ENCODE measurements around the gene SEMA3E. TPM values are rescaled to one million over a fixed set of nuclear protein-coding genes. Genes with fewer than 3 reads are reported as not detected.
"Not testable (repeated sequence)": the region's sequence is repeated elsewhere in the genome, so short reads cannot be mapped to it uniquely, and the experiment has no call there.

SEMA3E gene
- total and polyA plus RNA-seq, 2 experiments from 2014 or later = 0.32 to 0.35 TPM

GRCh38 chr7:83681200-83681778 lies 32.4 kb upstream of the SEMA3E start:
- H3K27me3 ChIP-seq (replicated peaks; ENCODE audit: insufficient read depth) = peaks cover 24% of the 10 kb centered on the region; the same call in 1 of the 2 replicates
- in situ Hi-C loops (cut with MboI) = no loop called here
- no peak overlapping the region for H2AFZ ChIP-seq
- H3K9me3 ChIP-seq (ENCODE audit: low read depth) = no peaks in the 10 kb centered on the region
- H3K79me2 ChIP-seq (ENCODE audit: insufficient read depth) = no peaks in the 10 kb centered on the region
- no peak overlapping the region for H3K4me2 ChIP-seq (ENCODE audit: unreplicated experiment)
- WGBS, 2 experiments (ENCODE audit: low coverage in 1 of 2, low lambda C conversion rate in 2 of 2, missing lambda C conversion rate in 2 of 2) = 50 to 60% methylated on average over 4 of the region's 4 CpGs
- H3K36me3 ChIP-seq (ENCODE audit: low read depth) = no peaks in the 10 kb centered on the region
- H3K27ac ChIP-seq = no peak overlapping the region
- no peak overlapping the region for H3K4me3 ChIP-seq
- H3K4me1 ChIP-seq (ENCODE audit: insufficient read depth) = peaks cover 14% of the 10 kb centered on the region; the same call in 1 of the 2 replicates
- no peaks in the 10 kb centered on the region for H4K20me1 ChIP-seq (ENCODE audit: insufficient read depth)
- no peak for DNase-seq
- no peaks in the 10 kb centered on the region for H3K9me2 ChIP-seq (ENCODE audit: insufficient read depth)
- H3F3A ChIP-seq (ENCODE audit: insufficient read depth) = 0 out of 2 replicates have a peak, but pooled peaks cover 10% of the 10 kb centered on the region
- no peak overlapping the region for H3K9ac ChIP-seq
- TF ChIP-seq EZH2 (IDR thresholded peaks at IDR 0.05; ENCODE audit: insufficient read depth, poor library complexity, severe bottlenecking) (no peak), EZH2phosphoT487 (IDR thresholded peaks at IDR 0.05; ENCODE audit: insufficient read depth, low read depth) (no peak)

GRCh38 chr7:83677180-83677866 lies 28.4 kb upstream of the SEMA3E start:
- 47 to 50% methylated on average over 4 of the region's 4 CpGs for WGBS, 2 experiments (ENCODE audit: low coverage in 1 of 2, low lambda C conversion rate in 2 of 2, missing lambda C conversion rate in 2 of 2)
- no peaks in the 10 kb centered on the region for H3K9me3 ChIP-seq (ENCODE audit: low read depth)
- H3K27ac ChIP-seq = no peak overlapping the region
- TF ChIP-seq EZH2phosphoT487 (IDR thresholded peaks at IDR 0.05; ENCODE audit: insufficient read depth, low read depth) (no peak), EZH2 (IDR thresholded peaks at IDR 0.05; ENCODE audit: insufficient read depth, poor library complexity, severe bottlenecking) (no peak)
- no peak overlapping the region for H3K9ac ChIP-seq
- H3K9me2 ChIP-seq (ENCODE audit: insufficient read depth) = no peaks in the 10 kb centered on the region
- no peaks in the 10 kb centered on the region for H3K36me3 ChIP-seq (ENCODE audit: low read depth)
- peaks cover 18% of the 10 kb centered on the region; the same call in 1 of the 2 replicates for H3K27me3 ChIP-seq (replicated peaks; ENCODE audit: insufficient read depth)
- peaks cover 14% of the 10 kb centered on the region; the same call in 1 of the 2 replicates for H3K4me1 ChIP-seq (ENCODE audit: insufficient read depth)
- in situ Hi-C loops (cut with MboI) = no loop called here
- H4K20me1 ChIP-seq (ENCODE audit: insufficient read depth) = no peaks in the 10 kb centered on the region
- H3K4me3 ChIP-seq = no peak overlapping the region
- H3K4me2 ChIP-seq (ENCODE audit: unreplicated experiment) = no peak overlapping the region
- peak; percentile 94 for DNase-seq
- no peak overlapping the region for H2AFZ ChIP-seq
- H3F3A ChIP-seq (ENCODE audit: insufficient read depth) = 0 out of 2 replicates have a peak, but pooled peaks cover 10% of the 10 kb centered on the region
- H3K79me2 ChIP-seq (ENCODE audit: insufficient read depth) = no peaks in the 10 kb centered on the region

GRCh38 chr7:83673291-83673690 lies 24.4 kb upstream of the SEMA3E start:
- H3K4me1 ChIP-seq (ENCODE audit: insufficient read depth) = peaks cover 14% of the 10 kb centered on the region; the same call in 1 of the 2 replicates
- in situ Hi-C loops (cut with MboI); H3K27ac ChIP-seq; H3K27me3 ChIP-seq (replicated peaks; ENCODE audit: insufficient read depth); H3F3A ChIP-seq (ENCODE audit: insufficient read depth); DNase-seq; H2AFZ ChIP-seq; H3K36me3 ChIP-seq (ENCODE audit: low read depth); H4K20me1 ChIP-seq (ENCODE audit: insufficient read depth); H3K79me2 ChIP-seq (ENCODE audit: insufficient read depth); H3K4me2 ChIP-seq (ENCODE audit: unreplicated experiment); H3K9ac ChIP-seq; H3K9me3 ChIP-seq (ENCODE audit: low read depth); H3K9me2 ChIP-seq (ENCODE audit: insufficient read depth); H3K4me3 ChIP-seq: not testable (repeated sequence)
- WGBS, 2 experiments (ENCODE audit: low coverage in 1 of 2, low lambda C conversion rate in 2 of 2, missing lambda C conversion rate in 2 of 2) = 89 to 94% methylated on average over 22 to 26 of the region's 28 CpGs

- no peak overlapping the region for H3K27ac ChIP-seq
- in situ Hi-C loops (cut with MboI) = no loop called here
- no peaks in the 10 kb centered on the region for H3K79me2 ChIP-seq (ENCODE audit: insufficient read depth)
- 0 out of 2 replicates have a peak, but pooled peaks cover 5% of the 10 kb centered on the region for H3K4me1 ChIP-seq (ENCODE audit: insufficient read depth)
- no peaks in the 10 kb centered on the region for H3K36me3 ChIP-seq (ENCODE audit: low read depth)
- H3K9me2 ChIP-seq (ENCODE audit: insufficient read depth) = no peaks in the 10 kb centered on the region
- no peak overlapping the region for H2AFZ ChIP-seq
- 89% methylated on average over 2 of the region's 2 CpGs for WGBS, 2 experiments (ENCODE audit: low coverage in 1 of 2, low lambda C conversion rate in 2 of 2, missing lambda C conversion rate in 2 of 2)
- DNase-seq = no peak
- no peak overlapping the region for H3K4me3 ChIP-seq
- H3F3A ChIP-seq (ENCODE audit: insufficient read depth) = no peaks in the 10 kb centered on the region
- TF ChIP-seq EZH2phosphoT487 (IDR thresholded peaks at IDR 0.05; ENCODE audit: insufficient read depth, low read depth) = no peak
- no peak for TF ChIP-seq EZH2 (IDR thresholded peaks at IDR 0.05; ENCODE audit: insufficient read depth, poor library complexity, severe bottlenecking)
- H3K9me3 ChIP-seq (ENCODE audit: low read depth) = no peaks in the 10 kb centered on the region
- H4K20me1 ChIP-seq (ENCODE audit: insufficient read depth) = no peaks in the 10 kb centered on the region
- no peak overlapping the region for H3K4me2 ChIP-seq (ENCODE audit: unreplicated experiment)
- H3K9ac ChIP-seq = no peak overlapping the region
- H3K27me3 ChIP-seq (replicated peaks; ENCODE audit: insufficient read depth) = peaks cover 6% of the 10 kb centered on the region; the same call in 1 of the 2 replicates
Measured at GRCh38 chr7:83672157-83672556, 23.2 kb upstream of the SEMA3E start.
